Activated CD4-positive, alpha-beta T cell treated with anti-CD3 and anti-CD28 coated beads, Interleukin-2, amount 10 ng/mL, durations not matched to agents 7 days and 5 days (primary cell): ENCODE results near the gene CYP4F2. TPM values are rescaled to one million over a fixed set of nuclear protein-coding genes. Genes with fewer than 3 reads are reported as not detected.
"Not testable (repeated sequence)": the region's sequence is repeated elsewhere in the genome, so short reads cannot be mapped to it uniquely, and the experiment has no call there.

Source experiments
- CTCF ChIA-PET: fragments of 350-600 bp; sonication (Branson Sonifier 250); formaldehyde crosslinking; loops from one replicate; lab custom pipeline; 2021; ENCODE audit warnings: antibody characterized with exemption; lab: Charles Lee
- POLR2A ChIA-PET: fragments of 350-600 bp; sonication (Branson Sonifier 250); formaldehyde crosslinking; loops from one replicate; lab custom pipeline; 2021; ENCODE audit warnings: antibody characterized with exemption; lab: Charles Lee
- DNase-seq: peaks from one replicate; pipeline ENCODE4 v3.0.0-alpha.2; 2020
- H3K27ac Mint-ChIP-seq: one replicate; pipeline ENCODE4 v1.8.0; 2021; ENCODE audit warnings: mild to moderate bottlenecking, moderate library complexity, mixed read lengths
- H3K27me3 Mint-ChIP-seq: one replicate; pipeline ENCODE4 v1.8.0; 2021; ENCODE audit warnings: mixed read lengths
- H3K36me3 Mint-ChIP-seq: one replicate; pipeline ENCODE4 v1.8.0; 2021; ENCODE audit warnings: low read depth, mixed read lengths
- H3K4me1 Mint-ChIP-seq: one replicate; pipeline ENCODE4 v1.8.0; 2021; ENCODE audit warnings: mixed read lengths
- H3K4me3 Mint-ChIP-seq: one replicate; pipeline ENCODE4 v1.8.0; 2021; ENCODE audit warnings: mild to moderate bottlenecking, moderate library complexity, mixed read lengths
- H3K9me3 Mint-ChIP-seq: one replicate; pipeline ENCODE4 v1.8.0; 2021; ENCODE audit warnings: mixed read lengths
- total RNA-seq, 2 experiments: library from RNA; stranded (reverse); gene quantifications; one replicate each; pipeline ENCODE4 v1.2.3, GENCODE V29; 2021

Gene CYP4F2, protein sequence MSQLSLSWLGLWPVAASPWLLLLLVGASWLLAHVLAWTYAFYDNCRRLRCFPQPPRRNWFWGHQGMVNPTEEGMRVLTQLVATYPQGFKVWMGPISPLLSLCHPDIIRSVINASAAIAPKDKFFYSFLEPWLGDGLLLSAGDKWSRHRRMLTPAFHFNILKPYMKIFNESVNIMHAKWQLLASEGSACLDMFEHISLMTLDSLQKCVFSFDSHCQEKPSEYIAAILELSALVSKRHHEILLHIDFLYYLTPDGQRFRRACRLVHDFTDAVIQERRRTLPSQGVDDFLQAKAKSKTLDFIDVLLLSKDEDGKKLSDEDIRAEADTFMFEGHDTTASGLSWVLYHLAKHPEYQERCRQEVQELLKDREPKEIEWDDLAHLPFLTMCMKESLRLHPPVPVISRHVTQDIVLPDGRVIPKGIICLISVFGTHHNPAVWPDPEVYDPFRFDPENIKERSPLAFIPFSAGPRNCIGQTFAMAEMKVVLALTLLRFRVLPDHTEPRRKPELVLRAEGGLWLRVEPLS
- not detected for total RNA-seq

GRCh38 chr19:15897738-15898276, at the start of gene CYP4F2:
TSS of gene CYP4F2 (minus strand) at chr19:15898074. CDS start at chr19:15897611, 463 bp downstream.
- POLR2A ChIA-PET: no interaction called here
- CTCF ChIA-PET: no interaction called here
- Mint-ChIP-seq H3K4me1 (peaks cover 6% of the 10 kb centered on the region), H3K36me3 (no peaks in the 10 kb centered on the region), H3K9me3 (no peaks in the 10 kb centered on the region), H3K27me3 (peaks cover 28% of the 10 kb centered on the region), H3K27ac (no peak within 1 kb of the TSS), H3K4me3 (no peak within 1 kb of the TSS)
- no peak for DNase-seq

- CTCF ChIA-PET: no interaction called here
Observed at GRCh38 chr19:15945301-15945700, 47.4 kb upstream of the CYP4F2 start.

DNA sequence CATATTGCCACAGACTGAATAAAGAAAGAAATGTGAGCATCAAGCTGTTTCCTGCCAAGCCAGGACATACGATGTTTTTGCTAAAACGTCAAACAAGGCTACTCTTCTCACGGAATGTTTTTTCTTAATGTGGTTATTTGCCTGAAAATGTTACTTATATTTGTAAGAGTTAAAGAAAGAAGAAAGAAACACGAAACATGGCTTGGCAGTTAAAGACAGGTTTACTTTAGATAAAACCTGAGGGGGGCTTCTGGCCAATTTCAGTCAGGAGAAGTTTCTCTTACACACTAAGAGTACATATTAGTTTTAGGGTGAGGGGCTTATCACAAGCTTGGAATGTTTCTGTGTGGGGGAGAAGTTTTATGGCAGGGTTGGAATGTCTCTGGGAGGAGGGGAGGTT, 46.5 kb upstream of the CYP4F2 start:
- ChIA-PET POLR2A (no interaction called here), CTCF (no interaction called here)
- H3K4me1 Mint-ChIP-seq: no peaks in the 10 kb centered on the region
- H3K36me3 Mint-ChIP-seq: no peaks in the 10 kb centered on the region
- H3K27me3 Mint-ChIP-seq: peaks cover 27% of the 10 kb centered on the region
- no peak for DNase-seq
- peaks cover 10% of the 10 kb centered on the region for H3K9me3 Mint-ChIP-seq
- no peak overlapping the region for H3K4me3 Mint-ChIP-seq
- H3K27ac Mint-ChIP-seq: no peak overlapping the region

More at GRCh38 chr19:15945301-15945700, 47.4 kb upstream of the CYP4F2 start:
- Mint-ChIP-seq H3K27me3 (peaks cover 27% of the 10 kb centered on the region), H3K4me1 (no peaks in the 10 kb centered on the region), H3K36me3 (no peaks in the 10 kb centered on the region), H3K4me3 (no peak overlapping the region), H3K9me3 (peaks cover 15% of the 10 kb centered on the region), H3K27ac (no peak overlapping the region)
- DNase-seq: no peak
- POLR2A ChIA-PET: no interaction called here

DNA sequence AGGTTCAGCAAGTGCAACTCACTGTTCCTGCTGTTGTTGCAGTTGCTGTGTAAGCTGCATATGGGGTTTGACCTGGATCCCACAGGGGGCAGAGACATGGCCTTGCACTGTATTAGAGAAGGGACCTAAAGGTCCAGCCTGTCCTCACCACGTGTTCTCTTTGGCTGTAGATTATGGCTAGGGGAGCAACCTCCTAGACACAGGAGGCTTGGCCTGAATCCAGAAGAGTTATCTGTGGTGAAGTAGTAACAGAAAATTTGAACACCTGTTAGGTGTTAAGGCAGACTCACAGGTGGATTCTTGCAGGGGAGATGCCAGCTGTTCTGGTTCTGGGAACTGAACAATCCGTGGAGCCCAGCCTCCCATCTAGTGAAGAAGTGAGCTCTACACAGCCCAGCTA, 39.9 kb upstream of the CYP4F2 start:
- POLR2A ChIA-PET: no interaction called here
- no peak overlapping the region for H3K4me3 Mint-ChIP-seq
- no peak overlapping the region for H3K27ac Mint-ChIP-seq
- CTCF ChIA-PET: no interaction called here
- H3K36me3 Mint-ChIP-seq: no peaks in the 10 kb centered on the region
- no peaks in the 10 kb centered on the region for H3K4me1 Mint-ChIP-seq
- no peaks in the 10 kb centered on the region for H3K9me3 Mint-ChIP-seq
- H3K27me3 Mint-ChIP-seq: peaks cover 9% of the 10 kb centered on the region
- DNase-seq: no peak

DNA sequence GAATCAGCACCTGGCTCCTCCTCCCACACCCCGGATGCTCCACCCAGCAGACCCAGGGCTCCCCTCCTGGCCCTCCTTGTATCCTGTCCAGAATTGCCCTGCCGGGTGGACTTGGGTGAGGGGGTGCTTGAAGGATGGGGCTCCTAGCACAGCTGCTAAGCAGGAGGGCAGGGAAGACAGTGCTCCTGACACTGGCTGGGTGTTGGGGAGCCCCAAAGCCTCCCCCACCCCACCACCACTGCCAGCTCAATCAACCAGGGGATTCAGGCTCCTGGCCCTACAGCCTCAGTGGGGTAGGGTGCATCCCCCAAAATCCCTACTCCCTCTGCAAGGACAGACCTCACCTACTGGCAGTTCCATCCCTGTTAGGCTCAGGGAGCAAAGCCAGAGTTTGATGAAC, 39.1 kb upstream of the CYP4F2 start:
- POLR2A ChIA-PET: no interaction called here
- Mint-ChIP-seq H3K4me3 (no peak overlapping the region), H3K27me3 (peaks cover 6% of the 10 kb centered on the region), H3K27ac (no peak overlapping the region), H3K36me3 (no peaks in the 10 kb centered on the region), H3K4me1 (no peaks in the 10 kb centered on the region), H3K9me3 (no peaks in the 10 kb centered on the region)
- DNase-seq: no peak
- CTCF ChIA-PET: no interaction called here

- Mint-ChIP-seq H3K4me1 (no peaks in the 10 kb centered on the region), H3K9me3 (peaks cover 1% of the 10 kb centered on the region), H3K27ac (no peak overlapping the region), H3K4me3 (no peak overlapping the region), H3K36me3 (no peaks in the 10 kb centered on the region), H3K27me3 (peaks cover 4% of the 10 kb centered on the region)
- ChIA-PET CTCF (no interaction called here), POLR2A (no interaction called here)
- DNase-seq: no peak
Observed at GRCh38 chr19:15936173-15936572, 38.3 kb upstream of the CYP4F2 start.

DNA sequence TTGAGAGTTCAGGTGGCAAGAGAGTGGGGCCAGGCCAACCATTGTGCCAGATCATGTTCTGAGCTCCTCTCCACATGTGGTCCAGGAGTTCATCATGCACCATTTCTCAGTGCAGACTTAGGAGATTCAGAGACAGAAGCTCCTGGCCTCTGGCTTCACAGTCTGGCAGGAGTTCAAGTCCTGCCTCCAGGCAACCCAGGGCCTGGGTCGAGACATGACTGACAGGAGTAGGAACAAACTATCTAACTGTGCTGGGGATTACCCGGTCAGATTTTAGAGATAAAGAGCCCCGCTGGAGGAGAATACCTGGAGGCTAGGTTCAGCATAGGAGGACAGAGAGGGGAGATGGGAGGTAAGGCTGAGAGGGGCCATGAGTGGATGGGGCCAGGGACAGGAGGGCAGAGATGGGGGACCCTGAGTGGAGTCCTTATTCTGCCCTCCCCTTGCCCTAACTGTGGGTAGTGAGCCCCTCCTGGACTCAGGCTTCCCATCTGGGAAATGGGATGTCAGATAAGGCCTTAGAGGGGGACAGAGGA, 37.4 kb upstream of the CYP4F2 start:
- no peak for DNase-seq
- Mint-ChIP-seq H3K4me3 (no peak overlapping the region), H3K9me3 (peaks cover 6% of the 10 kb centered on the region), H3K27ac (no peak overlapping the region), H3K27me3 (no peaks in the 10 kb centered on the region), H3K36me3 (no peaks in the 10 kb centered on the region), H3K4me1 (no peaks in the 10 kb centered on the region)
- ChIA-PET POLR2A (no interaction called here), CTCF (no interaction called here)

GRCh38 chr19:15934332-15935078, 36.6 kb upstream of the CYP4F2 start, which contains the start of gene CYP4F11:
TSS of gene CYP4F11 (minus strand) at chr19:15934529. CDS start at chr19:15934408, 121 bp downstream.
- DNase-seq: no peak
- no peaks in the 10 kb centered on the region for H3K4me1 Mint-ChIP-seq
- H3K27me3 Mint-ChIP-seq: no peaks in the 10 kb centered on the region
- H3K9me3 Mint-ChIP-seq: peaks cover 6% of the 10 kb centered on the region
- no peak within 1 kb of the TSS for H3K4me3 Mint-ChIP-seq
- H3K27ac Mint-ChIP-seq: no peak within 1 kb of the TSS
- CTCF ChIA-PET: no interaction called here
- H3K36me3 Mint-ChIP-seq: no peaks in the 10 kb centered on the region
- POLR2A ChIA-PET: no interaction called here

GRCh38 chr19:15933761-15934331, 36.0 kb upstream of the CYP4F2 start:
- H3K36me3 Mint-ChIP-seq, H3K27ac Mint-ChIP-seq, H3K4me3 Mint-ChIP-seq, H3K4me1 Mint-ChIP-seq, DNase-seq, CTCF ChIA-PET, H3K27me3 Mint-ChIP-seq, H3K9me3 Mint-ChIP-seq, POLR2A ChIA-PET: not testable (repeated sequence)

- Mint-ChIP-seq H3K4me1 (no peaks in the 10 kb centered on the region), H3K9me3 (peaks cover 6% of the 10 kb centered on the region), H3K36me3 (no peaks in the 10 kb centered on the region), H3K4me3 (no peak overlapping the region), H3K27me3 (peaks cover 4% of the 10 kb centered on the region), H3K27ac (no peak overlapping the region)
- DNase-seq: no peak
- CTCF ChIA-PET: no interaction called here
- POLR2A ChIA-PET: no interaction called here
Observed at GRCh38 chr19:15928321-15928720, 30.4 kb upstream of the CYP4F2 start.

DNA sequence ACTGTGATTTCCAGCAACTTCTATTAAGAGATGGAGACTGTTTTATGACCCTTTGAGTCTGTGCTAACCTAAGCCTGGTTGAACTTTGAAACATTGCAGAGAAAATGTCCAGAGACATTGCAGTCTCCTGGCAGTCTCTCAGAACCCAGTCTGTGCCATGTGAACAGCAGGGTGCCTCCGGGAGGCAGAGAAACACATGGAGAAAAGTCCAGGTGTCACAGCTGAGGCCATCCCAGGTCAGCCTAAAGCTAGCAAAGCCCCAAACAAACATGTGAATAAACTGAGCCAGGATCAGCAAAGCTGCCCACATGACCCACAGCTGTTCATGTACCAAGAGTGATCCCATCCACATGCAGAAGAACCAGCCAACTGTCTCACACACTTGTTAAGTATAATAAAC, 28.6 kb upstream of the CYP4F2 start:
- Mint-ChIP-seq H3K36me3 (no peaks in the 10 kb centered on the region), H3K27ac (no peak overlapping the region), H3K27me3 (peaks cover 4% of the 10 kb centered on the region), H3K9me3 (peaks cover 6% of the 10 kb centered on the region), H3K4me1 (no peaks in the 10 kb centered on the region), H3K4me3 (no peak overlapping the region)
- ChIA-PET POLR2A (no interaction called here), CTCF (no interaction called here)
- DNase-seq: no peak

GRCh38 chr19:15923702-15924101, 25.8 kb upstream of the CYP4F2 start:
- POLR2A ChIA-PET: no interaction called here
- no peak for DNase-seq
- no peaks in the 10 kb centered on the region for H3K4me1 Mint-ChIP-seq
- H3K27ac Mint-ChIP-seq: no peak overlapping the region
- CTCF ChIA-PET: no interaction called here
- H3K9me3 Mint-ChIP-seq: no peaks in the 10 kb centered on the region
- H3K27me3 Mint-ChIP-seq: peaks cover 17% of the 10 kb centered on the region
- H3K4me3 Mint-ChIP-seq: no peak overlapping the region
- H3K36me3 Mint-ChIP-seq: no peaks in the 10 kb centered on the region
